DND-41 (cell line): ENCODE data around the gene DST.

Experiments
- ATAC-seq: fragments of 200-7000 bp; cut with Tn5 transposase; 3 replicates; pipeline ENCODE4 v1.9.1; 2021; ENCODE audit warnings: low read depth; ENCODE audit not compliant: insufficient read depth
- DNase-seq: peaks from one replicate; pipeline ENCODE4 v3.0.0-alpha.2; 2020
- H2AFZ ChIP-seq: 2 replicates; pipeline ENCODE4 v1.6.0; 2012; ENCODE audit warnings: low read depth, low read length
- H3K27ac ChIP-seq: 2 replicates; pipeline ENCODE4 v1.5.1; 2012; ENCODE audit warnings: low read length, inconsistent platforms
- H3K27me3 ChIP-seq: fragments of 200-600 bp; sonication (generic); 2 replicates; pipeline ENCODE4 v1.6.0; 2012; ENCODE audit warnings: low read length, mild to moderate bottlenecking, inconsistent platforms; ENCODE audit not compliant: insufficient read depth, poor library complexity
- H3K36me3 ChIP-seq: 2 replicates; pipeline ENCODE4 v1.5.1; 2012; ENCODE audit warnings: low read length, inconsistent platforms; ENCODE audit not compliant: insufficient read depth
- H3K4me1 ChIP-seq: 2 replicates; pipeline ENCODE4 v1.5.1; 2012; ENCODE audit warnings: mild to moderate bottlenecking, low read length; ENCODE audit not compliant: insufficient read depth
- H3K4me2 ChIP-seq: 2 replicates; pipeline ENCODE4 v1.6.0; 2012; ENCODE audit warnings: mild to moderate bottlenecking, moderate library complexity, low read length, inconsistent platforms; ENCODE audit not compliant: insufficient read depth
- H3K4me3 ChIP-seq, 2 experiments: fragments of 200-600 bp in 1 of 2; shearing (Covaris generic) in 1 of 2; 2 replicates each; pipeline ENCODE4 v1.5.1; 2012 to 2016; ENCODE audit warnings: inconsistent platforms in 2 of 2, low read length in 2 of 2, mild to moderate bottlenecking in 2 of 2, low read depth in 1 of 2, moderate library complexity in 1 of 2
- H3K79me2 ChIP-seq: 2 replicates; pipeline ENCODE4 v1.6.0; 2012; ENCODE audit warnings: low read length, inconsistent platforms; ENCODE audit not compliant: insufficient read depth
- H3K9ac ChIP-seq: 2 replicates; pipeline ENCODE4 v1.6.0; 2012; ENCODE audit warnings: low read depth, mild to moderate bottlenecking, inconsistent platforms, low read length, moderate library complexity
- H3K9me3 ChIP-seq: 2 replicates; pipeline ENCODE4 v1.5.1; 2012; ENCODE audit warnings: low read length, moderate library complexity, mild to moderate bottlenecking, inconsistent platforms; ENCODE audit not compliant: insufficient read depth, severe bottlenecking
- H4K20me1 ChIP-seq: 2 replicates; pipeline ENCODE4 v1.6.0; 2012; ENCODE audit warnings: low read length; ENCODE audit not compliant: insufficient read depth
- EZH2 ChIP-seq: IDR thresholded peaks from 3 replicates; pipeline ENCODE4 v1.6.1; 2012; ENCODE audit warnings: borderline replicate concordance, low read depth, mild to moderate bottlenecking, moderate library complexity, low read length, inconsistent platforms; ENCODE audit not compliant: severe bottlenecking
- TF ChIP-seq, protein P1 (sequence below): IDR thresholded peaks from 2 replicates; pipeline ENCODE4 v1.5.1; 2012; ENCODE audit warnings: borderline replicate concordance, low read length, moderate library complexity, mild to moderate bottlenecking; ENCODE audit not compliant: poor library complexity, severe bottlenecking; ENCODE audit errors: extremely low read depth

The DST gene

DNA sequence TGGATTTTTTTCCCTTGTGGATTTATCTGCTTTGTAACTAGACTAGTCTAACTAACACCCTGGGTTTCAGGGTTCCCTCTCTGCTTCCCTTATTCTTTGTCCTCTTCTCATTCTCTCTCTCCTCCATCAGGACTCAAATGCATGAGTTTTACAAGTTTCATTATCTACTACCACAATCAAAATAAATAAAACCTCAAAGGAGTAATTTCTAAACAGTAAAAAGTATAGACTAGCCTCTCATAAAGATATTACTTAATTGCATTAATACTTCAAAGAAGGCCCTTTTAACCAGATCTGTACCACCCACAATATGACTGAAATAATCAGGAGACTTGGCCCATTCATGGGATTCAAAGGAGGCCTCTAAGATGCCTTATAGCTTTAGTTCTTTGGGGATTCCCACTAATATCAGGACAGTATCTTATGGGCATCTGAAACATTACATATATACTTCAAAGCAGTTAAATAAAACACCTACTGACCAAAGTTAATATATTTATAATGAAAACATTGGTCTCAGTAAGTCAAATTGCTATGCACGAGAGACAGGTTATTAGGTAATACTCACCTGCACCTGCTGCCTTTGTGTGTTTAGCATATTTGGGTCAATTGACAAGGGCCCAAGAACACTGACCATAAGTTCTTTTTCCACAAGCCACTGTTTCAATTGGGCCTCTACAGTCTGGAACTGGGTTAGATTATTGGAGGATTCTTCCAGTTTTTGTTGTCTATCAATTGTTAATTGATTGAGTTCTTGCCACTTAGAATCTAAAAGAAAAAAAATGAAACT lies 85.7 kb downstream of the DST start:
- TF ChIP-seq EZH2: no peak
- TF ChIP-seq, protein P1, sequence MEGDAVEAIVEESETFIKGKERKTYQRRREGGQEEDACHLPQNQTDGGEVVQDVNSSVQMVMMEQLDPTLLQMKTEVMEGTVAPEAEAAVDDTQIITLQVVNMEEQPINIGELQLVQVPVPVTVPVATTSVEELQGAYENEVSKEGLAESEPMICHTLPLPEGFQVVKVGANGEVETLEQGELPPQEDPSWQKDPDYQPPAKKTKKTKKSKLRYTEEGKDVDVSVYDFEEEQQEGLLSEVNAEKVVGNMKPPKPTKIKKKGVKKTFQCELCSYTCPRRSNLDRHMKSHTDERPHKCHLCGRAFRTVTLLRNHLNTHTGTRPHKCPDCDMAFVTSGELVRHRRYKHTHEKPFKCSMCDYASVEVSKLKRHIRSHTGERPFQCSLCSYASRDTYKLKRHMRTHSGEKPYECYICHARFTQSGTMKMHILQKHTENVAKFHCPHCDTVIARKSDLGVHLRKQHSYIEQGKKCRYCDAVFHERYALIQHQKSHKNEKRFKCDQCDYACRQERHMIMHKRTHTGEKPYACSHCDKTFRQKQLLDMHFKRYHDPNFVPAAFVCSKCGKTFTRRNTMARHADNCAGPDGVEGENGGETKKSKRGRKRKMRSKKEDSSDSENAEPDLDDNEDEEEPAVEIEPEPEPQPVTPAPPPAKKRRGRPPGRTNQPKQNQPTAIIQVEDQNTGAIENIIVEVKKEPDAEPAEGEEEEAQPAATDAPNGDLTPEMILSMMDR: no peak
- Histone ChIP-seq H3K9me3 (no peaks in the 10 kb centered on the region), H3K9ac (no peak overlapping the region), H4K20me1 (no peaks in the 10 kb centered on the region), H2AFZ (no peak overlapping the region), H3K36me3 (no peaks in the 10 kb centered on the region), H3K4me3 (no peak overlapping the region), H3K4me1 (no peaks in the 10 kb centered on the region), H3K4me2 (no peak overlapping the region), H3K27me3 (no peaks in the 10 kb centered on the region), H3K27ac (no peak overlapping the region), H3K79me2 (no peaks in the 10 kb centered on the region)
- no peak for ATAC-seq
- DNase-seq: no peak

DNA sequence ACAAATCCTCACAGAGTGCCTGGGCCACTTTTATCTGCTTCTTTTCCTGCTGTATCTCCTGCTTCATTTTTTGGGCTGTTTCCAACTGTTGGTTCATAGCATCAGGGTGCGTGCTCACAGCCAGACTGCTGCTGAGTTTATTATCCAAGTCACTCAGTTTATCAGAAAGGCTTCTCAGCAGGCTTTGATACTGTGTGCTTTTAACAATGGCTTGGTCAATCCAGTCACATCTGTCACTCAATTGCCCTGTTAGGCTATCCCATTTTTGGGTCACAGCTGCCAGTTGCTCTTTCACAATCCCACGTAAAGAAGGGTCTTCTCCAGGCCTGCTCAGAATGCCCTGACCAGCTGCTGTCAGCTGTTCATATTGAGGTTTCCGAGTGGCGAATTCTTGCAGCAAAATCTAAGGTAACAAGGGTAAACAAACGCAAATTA lies 87.2 kb downstream of the DST start:
- DNase-seq (no peak), ATAC-seq (no peak)
- H3K9ac ChIP-seq: no peak overlapping the region
- H3K4me2 ChIP-seq: no peak overlapping the region
- H3K27ac ChIP-seq: no peak overlapping the region
- H3K36me3 ChIP-seq: no peaks in the 10 kb centered on the region
- H3K9me3 ChIP-seq: no peaks in the 10 kb centered on the region
- no peaks in the 10 kb centered on the region for H3K79me2 ChIP-seq
- H2AFZ ChIP-seq: no peak overlapping the region
- no peaks in the 10 kb centered on the region for H4K20me1 ChIP-seq
- H3K27me3 ChIP-seq: no peaks in the 10 kb centered on the region
- H3K4me3 ChIP-seq: no peak overlapping the region
- no peaks in the 10 kb centered on the region for H3K4me1 ChIP-seq
- no peak for TF ChIP-seq EZH2
- TF ChIP-seq, protein P1: no peak

DNA sequence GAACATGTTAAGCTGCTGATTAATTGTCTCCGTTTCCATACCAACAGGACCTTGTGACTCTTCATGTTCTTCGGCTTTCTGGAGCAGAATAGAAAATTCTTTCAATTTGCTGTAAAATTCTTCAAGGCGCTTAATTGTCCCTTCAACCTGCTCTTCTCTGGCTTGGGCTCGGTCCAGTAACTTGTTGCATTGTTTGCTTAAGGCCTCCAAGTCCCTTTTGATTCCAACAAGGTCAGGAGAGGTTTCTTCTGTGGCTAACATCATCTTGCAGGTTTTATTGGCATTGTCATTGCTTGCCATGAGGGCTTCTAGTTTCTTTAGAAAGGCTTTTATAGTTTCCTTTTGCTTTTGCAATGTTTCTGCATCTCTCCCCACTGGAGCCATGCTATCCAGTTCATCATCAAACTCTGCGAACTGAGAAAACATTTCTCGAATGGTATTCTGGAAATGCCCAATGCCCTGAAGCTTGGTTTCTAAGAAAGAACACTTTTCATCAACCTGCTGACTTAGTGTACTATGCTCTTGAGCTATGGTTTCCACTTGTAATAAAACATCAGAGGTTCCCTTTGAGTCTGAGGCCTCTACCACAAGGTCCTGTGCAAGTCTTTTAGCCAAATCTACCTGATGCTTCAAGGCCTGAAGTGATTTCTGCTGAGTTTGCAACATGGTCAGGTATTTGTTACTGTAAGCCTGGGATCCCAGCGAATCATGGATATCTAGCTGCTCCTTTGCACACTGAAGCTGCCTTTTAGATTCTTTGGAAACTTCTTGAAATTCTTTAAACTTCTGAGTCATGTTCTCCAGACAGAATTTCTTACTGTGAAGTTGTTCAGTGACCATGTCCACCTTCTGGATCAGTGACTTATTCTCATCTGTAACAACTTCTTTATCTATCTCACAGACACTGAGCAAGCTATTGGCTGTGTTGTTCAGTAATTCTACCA lies 90.2 kb downstream of the DST start:
- DNase-seq (no peak), ATAC-seq (no peak)
- Histone ChIP-seq H2AFZ (no peak overlapping the region), H3K9me3 (no peaks in the 10 kb centered on the region), H3K9ac (no peak overlapping the region), H3K4me1 (no peaks in the 10 kb centered on the region), H3K36me3 (no peaks in the 10 kb centered on the region), H3K4me3 (no peak overlapping the region), H3K79me2 (no peaks in the 10 kb centered on the region), H4K20me1 (no peaks in the 10 kb centered on the region), H3K27ac (no peak overlapping the region), H3K27me3 (no peaks in the 10 kb centered on the region), H3K4me2 (no peak overlapping the region)
- TF ChIP-seq, protein P1: no peak
